ENCODE measurements around the gene HNRNPUL1. TPM values are rescaled to one million over a fixed set of nuclear protein-coding genes. Genes with fewer than 3 reads are reported as not detected.
A peak's percentile ranks its signal among the peaks of the same experiment; 100 is the strongest.

The HNRNPUL1 gene
- total and polyA plus RNA-seq, 9 donors, result 73.0 to 182 (median 160) TPM

GRCh38 chr19:41352609-41353465, 88.7 kb downstream of the HNRNPUL1 start:
- no peaks in the 10 kb centered on the region for H3K36me3 ChIP-seq (ENCODE audit: control insufficient read depth, insufficient read depth, low read length)
- DNase-seq, result peak; percentile 58
- no peak overlapping the region for H3K27ac ChIP-seq (ENCODE audit: low read length)
- H3K9me3 ChIP-seq (replicated peaks; ENCODE audit: control insufficient read depth, low read depth, low read length), result no peaks in the 10 kb centered on the region
- WGBS (ENCODE audit: insufficient coverage), result under 1% methylated on average over 69 of the region's 71 CpGs
- H3K27me3 ChIP-seq (ENCODE audit: control insufficient read depth, insufficient read depth, low read length), result peaks cover 50% of the 10 kb centered on the region
- peaks cover 45% of the 10 kb centered on the region for H3K4me1 ChIP-seq (ENCODE audit: control insufficient read depth, insufficient read depth, low read length)
- H3K4me3 ChIP-seq (ENCODE audit: low read length), result peak overlapping the region; percentile 59

GRCh38 chr19:41353466-41354342, 89.5 kb downstream of the HNRNPUL1 start, which contains the start of gene TGFB1:
Gene TGFB1 (minus strand): TSS chr19:41353922. CDS start chr19:41353044, 878 bp downstream.
- H3K4me1 ChIP-seq (ENCODE audit: control insufficient read depth, insufficient read depth, low read length), result peaks cover 45% of the 10 kb centered on the region
- no peak within 1 kb of the TSS for H3K27ac ChIP-seq (ENCODE audit: low read length)
- H3K36me3 ChIP-seq (ENCODE audit: control insufficient read depth, insufficient read depth, low read length), result no peaks in the 10 kb centered on the region
- 0% methylated on average over 48 of the region's 78 CpGs for WGBS (ENCODE audit: insufficient coverage)
- peaks cover 50% of the 10 kb centered on the region for H3K27me3 ChIP-seq (ENCODE audit: control insufficient read depth, insufficient read depth, low read length)
- peak; percentile 88 for DNase-seq
- H3K4me3 ChIP-seq (ENCODE audit: low read length), result peak within 1 kb of the TSS; percentile 59
- no peaks in the 10 kb centered on the region for H3K9me3 ChIP-seq (replicated peaks; ENCODE audit: control insufficient read depth, low read depth, low read length)

GRCh38 chr19:41354343-41354953, 90.3 kb downstream of the HNRNPUL1 start:
- Histone ChIP-seq H3K27me3 (ENCODE audit: control insufficient read depth, insufficient read depth, low read length) (peaks cover 43% of the 10 kb centered on the region), H3K4me1 (ENCODE audit: control insufficient read depth, insufficient read depth, low read length) (peaks cover 45% of the 10 kb centered on the region), H3K9me3 (replicated peaks; ENCODE audit: control insufficient read depth, low read depth, low read length) (no peaks in the 10 kb centered on the region), H3K36me3 (ENCODE audit: control insufficient read depth, insufficient read depth, low read length) (no peaks in the 10 kb centered on the region), H3K4me3 (ENCODE audit: low read length) (peak overlapping the region; percentile 59), H3K27ac (ENCODE audit: low read length) (no peak overlapping the region)
- no peak for DNase-seq
- 86% methylated on average over 15 of the region's 23 CpGs for WGBS (ENCODE audit: insufficient coverage)

- Histone ChIP-seq H3K27ac (ENCODE audit: low read length) (no peak overlapping the region), H3K36me3 (ENCODE audit: control insufficient read depth, insufficient read depth, low read length) (no peaks in the 10 kb centered on the region), H3K4me3 (ENCODE audit: low read length) (no peak overlapping the region), H3K9me3 (replicated peaks; ENCODE audit: control insufficient read depth, low read depth, low read length) (no peaks in the 10 kb centered on the region), H3K27me3 (ENCODE audit: control insufficient read depth, insufficient read depth, low read length) (peaks cover 38% of the 10 kb centered on the region), H3K4me1 (ENCODE audit: control insufficient read depth, insufficient read depth, low read length) (peaks cover 45% of the 10 kb centered on the region)
- WGBS (ENCODE audit: insufficient coverage), result 58% methylated on average over 1 of the region's 1 CpG
- DNase-seq, result no peak
Observed at GRCh38 chr19:41355035-41355434, 90.9 kb downstream of the HNRNPUL1 start.

GRCh38 chr19:41355802-41356201, 91.6 kb downstream of the HNRNPUL1 start:
- H3K9me3 ChIP-seq (replicated peaks; ENCODE audit: control insufficient read depth, low read depth, low read length), result no peaks in the 10 kb centered on the region
- H3K36me3 ChIP-seq (ENCODE audit: control insufficient read depth, insufficient read depth, low read length), result no peaks in the 10 kb centered on the region
- H3K4me1 ChIP-seq (ENCODE audit: control insufficient read depth, insufficient read depth, low read length), result peaks cover 42% of the 10 kb centered on the region
- no peak overlapping the region for H3K27ac ChIP-seq (ENCODE audit: low read length)
- H3K4me3 ChIP-seq (ENCODE audit: low read length), result no peak overlapping the region
- peaks cover 31% of the 10 kb centered on the region for H3K27me3 ChIP-seq (ENCODE audit: control insufficient read depth, insufficient read depth, low read length)
- no peak for DNase-seq
- 59% methylated on average over 3 of the region's 3 CpGs for WGBS (ENCODE audit: insufficient coverage)

- Histone ChIP-seq H3K4me3 (ENCODE audit: low read length) (no peak overlapping the region), H3K36me3 (ENCODE audit: control insufficient read depth, insufficient read depth, low read length) (no peaks in the 10 kb centered on the region), H3K9me3 (replicated peaks; ENCODE audit: control insufficient read depth, low read depth, low read length) (no peaks in the 10 kb centered on the region), H3K27me3 (ENCODE audit: control insufficient read depth, insufficient read depth, low read length) (peaks cover 17% of the 10 kb centered on the region), H3K27ac (ENCODE audit: low read length) (no peak overlapping the region), H3K4me1 (ENCODE audit: control insufficient read depth, insufficient read depth, low read length) (peaks cover 28% of the 10 kb centered on the region)
- 82% methylated on average over 5 of the region's 11 CpGs for WGBS (ENCODE audit: insufficient coverage)
- DNase-seq, result no peak
Observed at GRCh38 chr19:41356984-41357739, 93.0 kb downstream of the HNRNPUL1 start.

Other genes with a start within 250 kb of the HNRNPUL1 start
- not detected for gene CYP2A13, start 175.9 kb upstream of the HNRNPUL1 start, total RNA-seq
- not detected for gene CYP2A13, start 175.9 kb upstream of the HNRNPUL1 start, polyA plus RNA-seq (ENCODE audit: insufficient read depth in 1 of 8, insufficient read length in 8 of 8, low replicate concordance in 1 of 8)
- not detected for gene CYP2F1, start 149.9 kb upstream of the HNRNPUL1 start, total RNA-seq
- gene CYP2F1, start 149.9 kb upstream of the HNRNPUL1 start, polyA plus RNA-seq (ENCODE audit: insufficient read depth in 1 of 8, insufficient read length in 8 of 8, low replicate concordance in 1 of 8), result under 1 TPM in 1 of 8 donors, not detected in 7; 0.10 TPM
- 0.09 TPM for gene CYP2S1, start 71.2 kb upstream of the HNRNPUL1 start, total RNA-seq
- 1 to 10 TPM in 2 of 8 donors, under 1 TPM in 6; 0.39 to 3.5 (median 0.58) TPM for gene CYP2S1, start 71.2 kb upstream of the HNRNPUL1 start, polyA plus RNA-seq (ENCODE audit: insufficient read depth in 1 of 8, insufficient read length in 8 of 8, low replicate concordance in 1 of 8)
- gene AXL, start 45.1 kb upstream of the HNRNPUL1 start, total RNA-seq, result 39.8 TPM
- 10 to 100 TPM; 25.0 to 39.9 (median 28.7) TPM for gene AXL, start 45.1 kb upstream of the HNRNPUL1 start, polyA plus RNA-seq (ENCODE audit: insufficient read depth in 1 of 8, insufficient read length in 8 of 8, low replicate concordance in 1 of 8)
- gene CCDC97, start 45.8 kb downstream of the HNRNPUL1 start, total RNA-seq, result 14.4 TPM
- 10 to 100 TPM; 32.7 to 38.5 (median 35.6) TPM for gene CCDC97, start 45.8 kb downstream of the HNRNPUL1 start, polyA plus RNA-seq (ENCODE audit: insufficient read depth in 1 of 8, insufficient read length in 8 of 8, low replicate concordance in 1 of 8)
- gene TGFB1, start 89.5 kb downstream of the HNRNPUL1 start, total RNA-seq, result 4.0 TPM
- 10 to 100 TPM; 16.0 to 25.4 (median 21.0) TPM for gene TGFB1, start 89.5 kb downstream of the HNRNPUL1 start, polyA plus RNA-seq (ENCODE audit: insufficient read depth in 1 of 8, insufficient read length in 8 of 8, low replicate concordance in 1 of 8)
- 1.7 TPM for gene B9D2, start 99.8 kb downstream of the HNRNPUL1 start, total RNA-seq
- gene B9D2, start 99.8 kb downstream of the HNRNPUL1 start, polyA plus RNA-seq (ENCODE audit: insufficient read depth in 1 of 8, insufficient read length in 8 of 8, low replicate concordance in 1 of 8), result 1 to 10 TPM; 1.8 to 4.6 (median 2.6) TPM
- gene TMEM91, start 112.2 kb downstream of the HNRNPUL1 start, total RNA-seq, result 4.2 TPM
- 1 to 10 TPM; 2.6 to 9.2 (median 5.5) TPM for gene TMEM91, start 112.2 kb downstream of the HNRNPUL1 start, polyA plus RNA-seq (ENCODE audit: insufficient read depth in 1 of 8, insufficient read length in 8 of 8, low replicate concordance in 1 of 8)
- gene EXOSC5, start 133.0 kb downstream of the HNRNPUL1 start, total RNA-seq, result 8.7 TPM
- 10 to 100 TPM; 15.4 to 24.6 (median 18.6) TPM for gene EXOSC5, start 133.0 kb downstream of the HNRNPUL1 start, polyA plus RNA-seq (ENCODE audit: insufficient read depth in 1 of 8, insufficient read length in 8 of 8, low replicate concordance in 1 of 8)
- gene BCKDHA, start 133.4 kb downstream of the HNRNPUL1 start, total RNA-seq, result 19.8 TPM
- 10 to 100 TPM; 27.3 to 41.2 (median 33.6) TPM for gene BCKDHA, start 133.4 kb downstream of the HNRNPUL1 start, polyA plus RNA-seq (ENCODE audit: insufficient read depth in 1 of 8, insufficient read length in 8 of 8, low replicate concordance in 1 of 8)
- 0.93 TPM for gene B3GNT8, start 163.0 kb downstream of the HNRNPUL1 start, total RNA-seq
- 1 to 10 TPM in 7 of 8 donors, under 1 TPM in 1; 0.68 to 7.4 (median 1.7) TPM for gene B3GNT8, start 163.0 kb downstream of the HNRNPUL1 start, polyA plus RNA-seq (ENCODE audit: insufficient read depth in 1 of 8, insufficient read length in 8 of 8, low replicate concordance in 1 of 8)
- 30.3 TPM for gene DMAC2, start 175.5 kb downstream of the HNRNPUL1 start, total RNA-seq
- gene DMAC2, start 175.5 kb downstream of the HNRNPUL1 start, polyA plus RNA-seq (ENCODE audit: insufficient read depth in 1 of 8, insufficient read length in 8 of 8, low replicate concordance in 1 of 8), result 10 to 100 TPM; 38.7 to 58.0 (median 45.1) TPM
- not detected for gene ERICH4, start 178.8 kb downstream of the HNRNPUL1 start, total RNA-seq
- gene ERICH4, start 178.8 kb downstream of the HNRNPUL1 start, polyA plus RNA-seq (ENCODE audit: insufficient read depth in 1 of 8, insufficient read length in 8 of 8, low replicate concordance in 1 of 8), result 1 to 10 TPM in 1 of 8 donors, under 1 TPM in 3, not detected in 4; 0.12 to 3.7 (median 0.36) TPM